ENCODE measurements around the gene FGF19.

GRCh38 chr11:69746752-69747742, 43.2 kb upstream of the FGF19 start:
- no peak for TF ChIP-seq CEBPB (IDR thresholded peaks at IDR 0.05)
- no peak for TF ChIP-seq TEAD4 (IDR thresholded peaks at IDR 0.05)

Data from Ishikawa (cell line).